Lung (tissue), 12 donors: ENCODE measurements around the gene TEX9. TPM values are rescaled to one million over a fixed set of nuclear protein-coding genes. Genes with fewer than 3 reads are reported as not detected.
A peak's percentile ranks its signal among the peaks of the same experiment; 100 is the strongest.

Experiments used
- ATAC-seq: fragments of 200-7000 bp; cut with Tn5 transposase; one replicate; pipeline ENCODE4 v1.9.1; 2020; ENCODE audit warnings: moderate number of reproducible peaks; ENCODE audit not compliant: insufficient read depth, low FRiP score
- DNase-seq, 3 donors: peaks; one replicate each; pipeline ENCODE4 v3.0.0-alpha.2; 2013 to 2017
- H3K27ac ChIP-seq, 2 donors: one replicate each; pipeline ENCODE4 v1.5.1; 2013; ENCODE audit warnings: mild to moderate bottlenecking in 2 of 2, moderate library complexity in 2 of 2, control low read depth in 1 of 2, inconsistent platforms in 1 of 2, low read depth in 1 of 2, low read length in 1 of 2
- H3K27me3 ChIP-seq, 3 donors: one replicate each; pipeline ENCODE4 v1.5.1; 2013; ENCODE audit warnings: low read length in 2 of 3; ENCODE audit not compliant: control insufficient read depth in 3 of 3, insufficient read depth in 3 of 3
- H3K36me3 ChIP-seq, 4 donors: one replicate each; pipeline ENCODE4 v1.5.1; 2013; ENCODE audit warnings: low read length in 4 of 4, mild to moderate bottlenecking in 1 of 4, moderate library complexity in 1 of 4; ENCODE audit not compliant: control insufficient read depth in 4 of 4, insufficient read depth in 4 of 4
- H3K4me1 ChIP-seq, 5 donors: one replicate each; pipeline ENCODE4 v1.5.1; 2013; ENCODE audit warnings: low read length in 5 of 5, mild to moderate bottlenecking in 2 of 5, moderate library complexity in 1 of 5; ENCODE audit not compliant: control insufficient read depth in 5 of 5, insufficient read depth in 5 of 5
- H3K4me3 ChIP-seq: one replicate; pipeline ENCODE4 v1.5.1; 2013; ENCODE audit warnings: mild to moderate bottlenecking, control low read depth, moderate library complexity
- H3K9ac ChIP-seq, 2 donors: one replicate each; pipeline ENCODE4 v1.5.1; 2013; ENCODE audit warnings: low read length in 2 of 2, control low read depth in 1 of 2; ENCODE audit not compliant: insufficient read depth in 1 of 2
- H3K9me3 ChIP-seq, 4 donors: one replicate each; pipeline ENCODE4 v1.5.1; 2013; ENCODE audit warnings: low read length in 3 of 4, mild to moderate bottlenecking in 1 of 4, moderate library complexity in 1 of 4; ENCODE audit not compliant: control insufficient read depth in 4 of 4, insufficient read depth in 3 of 4
- WGBS, 2 donors: extraction: QIAGEN DNeasy Blood & Tissue Kit; methylation state at CpG; one replicate each; pipeline ENCODE4 v1.1.7; 2013; 5-methylcytosine and 5-hydroxymethylcytosine counted together
- polyA plus RNA-seq, 2 donors: library from polyadenylated mRNA; stranded (reverse); fragments of 200-250 nt; gene quantifications; one replicate each; pipeline ENCODE4 v1.2.1, GENCODE V29; 2013
- total RNA-seq, 2 donors: library from RNA; depleted of rRNA in 1 of 2; stranded (reverse); fragments of >200 nt in 1 of 2; gene quantifications; one replicate each; pipeline ENCODE4 v1.2.1, GENCODE V29; 2014 to 2021
- TF ChIP-seq, protein P1 (sequence below): IDR thresholded peaks from 2 replicates; pipeline ENCODE4 v1.5.1; 2012; ENCODE audit warnings: mild to moderate bottlenecking; ENCODE audit errors: control extremely low read depth, extremely low read depth
- donor health status: control.
- donor health status: control.
- donor health status: Bipolar disorder and iron deficiency.
- donor health status: healthy.
- donor health status: DM: yes; HTN: yes; CAD: no.

TEX9 gene
- total and polyA plus RNA-seq, 4 donors: 3.5 to 46.3 (median 11.0) TPM

DNA sequence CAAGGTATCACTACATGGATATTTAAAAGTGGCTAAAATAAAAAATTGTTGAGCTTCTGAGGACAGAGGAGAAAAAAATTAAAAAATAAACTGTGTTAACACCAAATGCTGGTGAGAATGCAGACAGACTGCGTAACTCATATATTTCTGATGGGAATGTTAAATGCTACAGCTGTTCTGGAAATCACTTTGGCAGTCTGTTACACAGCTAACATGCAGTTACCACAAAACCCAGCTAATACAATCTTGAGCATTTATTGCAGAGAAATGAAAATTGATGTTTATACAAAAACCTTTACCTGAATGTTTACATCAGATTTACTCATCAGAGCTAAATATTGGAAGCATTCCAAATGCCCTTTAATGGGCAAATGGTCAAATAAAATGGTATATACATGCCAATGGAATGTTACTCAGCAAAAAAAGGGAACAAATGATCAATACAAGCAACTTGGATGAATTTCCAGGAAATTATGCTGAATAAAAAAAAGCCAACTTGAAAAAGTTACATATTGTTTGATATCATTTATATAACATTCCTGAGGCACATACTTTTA is 75.1 kb downstream of the TEX9 start:
- TF ChIP-seq, protein P1, sequence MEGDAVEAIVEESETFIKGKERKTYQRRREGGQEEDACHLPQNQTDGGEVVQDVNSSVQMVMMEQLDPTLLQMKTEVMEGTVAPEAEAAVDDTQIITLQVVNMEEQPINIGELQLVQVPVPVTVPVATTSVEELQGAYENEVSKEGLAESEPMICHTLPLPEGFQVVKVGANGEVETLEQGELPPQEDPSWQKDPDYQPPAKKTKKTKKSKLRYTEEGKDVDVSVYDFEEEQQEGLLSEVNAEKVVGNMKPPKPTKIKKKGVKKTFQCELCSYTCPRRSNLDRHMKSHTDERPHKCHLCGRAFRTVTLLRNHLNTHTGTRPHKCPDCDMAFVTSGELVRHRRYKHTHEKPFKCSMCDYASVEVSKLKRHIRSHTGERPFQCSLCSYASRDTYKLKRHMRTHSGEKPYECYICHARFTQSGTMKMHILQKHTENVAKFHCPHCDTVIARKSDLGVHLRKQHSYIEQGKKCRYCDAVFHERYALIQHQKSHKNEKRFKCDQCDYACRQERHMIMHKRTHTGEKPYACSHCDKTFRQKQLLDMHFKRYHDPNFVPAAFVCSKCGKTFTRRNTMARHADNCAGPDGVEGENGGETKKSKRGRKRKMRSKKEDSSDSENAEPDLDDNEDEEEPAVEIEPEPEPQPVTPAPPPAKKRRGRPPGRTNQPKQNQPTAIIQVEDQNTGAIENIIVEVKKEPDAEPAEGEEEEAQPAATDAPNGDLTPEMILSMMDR: no peak
- Histone ChIP-seq H3K36me3 (peaks cover 0 to 23% (median 5%) of the 10 kb centered on the region in 4 donors), H3K9ac (no peak overlapping the region), H3K27ac (no peak overlapping the region), H3K4me3 (no peak overlapping the region), H3K9me3 (peaks cover 0 to 3% (median 0%) of the 10 kb centered on the region in 4 donors), H3K4me1 (no peaks in the 10 kb centered on the region), H3K27me3 (no peaks in the 10 kb centered on the region)
- 100% methylated on average over 1 of the region's 1 CpG for WGBS, 2 donors
- peak in 1 of 3 donors; percentile 51 for DNase-seq
- ATAC-seq: no peak

DNA sequence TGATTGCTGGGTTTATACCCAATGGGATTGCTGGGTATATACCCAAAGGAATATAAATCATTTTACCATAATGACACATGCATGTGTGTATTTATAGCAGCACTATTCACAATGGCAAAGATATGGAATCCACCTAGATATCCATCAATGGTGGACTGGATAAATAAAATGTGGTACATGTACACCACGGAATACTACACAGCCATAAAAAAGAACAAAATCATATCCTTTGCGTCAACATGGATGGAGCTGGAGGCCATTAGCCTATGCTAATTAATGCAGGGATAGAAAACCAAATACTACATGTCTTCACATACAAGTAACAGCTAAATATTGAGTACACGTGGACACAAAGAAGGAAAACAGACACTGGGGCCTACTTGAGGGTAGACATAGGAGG is 77.1 kb downstream of the TEX9 start:
- H3K4me3 ChIP-seq: no peak overlapping the region
- 97 to 98% methylated on average over 3 of the region's 3 CpGs for whole genome bisulfite sequencing, 2 donors
- H3K27me3 ChIP-seq: no peaks in the 10 kb centered on the region
- DNase-seq (no peak), ATAC-seq (no peak)
- no peak overlapping the region for H3K9ac ChIP-seq
- TF ChIP-seq, protein P1: no peak
- no peaks in the 10 kb centered on the region for H3K4me1 ChIP-seq
- H3K36me3 ChIP-seq: peaks cover 0 to 23% (median 5%) of the 10 kb centered on the region in 4 donors
- H3K27ac ChIP-seq: no peak overlapping the region
- peaks cover 0 to 3% (median 0%) of the 10 kb centered on the region in 4 donors for H3K9me3 ChIP-seq

DNA sequence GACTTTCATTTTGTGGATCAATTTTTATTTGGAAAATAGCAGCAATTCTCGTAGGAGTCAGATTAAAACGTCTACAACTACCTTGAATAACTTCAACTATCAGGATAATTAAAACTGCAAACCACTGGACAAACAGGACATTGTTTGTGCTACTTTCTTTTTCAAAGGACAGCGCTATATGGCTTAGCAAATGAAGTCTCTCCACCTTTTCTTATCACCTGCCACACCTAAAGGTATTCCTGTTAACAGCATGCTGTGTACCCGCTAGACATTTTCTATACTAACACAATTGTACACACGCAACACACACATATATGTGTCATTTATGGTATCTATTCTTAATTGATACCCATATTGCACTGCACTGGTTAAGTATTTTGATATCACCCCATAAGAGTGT is 80.5 kb downstream of the TEX9 start:
- TF ChIP-seq, protein P1: no peak

DNA sequence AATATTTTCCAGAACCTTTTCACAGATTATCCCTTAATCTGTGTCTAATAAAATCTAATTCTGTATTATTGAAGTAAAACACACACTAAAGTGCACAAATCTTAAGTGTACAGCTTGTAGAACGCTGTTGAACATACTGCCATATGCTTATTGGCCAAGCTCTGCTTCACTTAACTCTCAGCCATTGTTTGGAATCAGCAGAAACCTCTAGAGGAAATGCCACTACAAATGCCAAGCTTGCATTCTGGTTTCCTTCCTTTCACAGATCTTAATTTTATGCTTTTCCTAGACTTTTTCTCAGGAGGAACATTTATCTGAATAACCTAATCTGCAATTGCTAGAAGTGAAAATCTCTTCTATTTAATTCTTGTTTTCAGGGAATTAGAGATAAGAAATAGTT is 89.6 kb downstream of the TEX9 start:
- H3K27ac ChIP-seq: no peak overlapping the region
- H3K9ac ChIP-seq: no peak overlapping the region
- ATAC-seq (no peak), DNase-seq (peak in 1 of 3 donors; percentile 27)
- peaks cover 0 to 17% (median 0%) of the 10 kb centered on the region in 4 donors for H3K36me3 ChIP-seq
- TF ChIP-seq, protein P1: no peak
- H3K9me3 ChIP-seq: peaks cover 0 to 2% (median 0%) of the 10 kb centered on the region in 4 donors
- no peaks in the 10 kb centered on the region for H3K27me3 ChIP-seq
- no peaks in the 10 kb centered on the region for H3K4me1 ChIP-seq
- no peak overlapping the region for H3K4me3 ChIP-seq
- WGBS, 2 donors: 48 to 72% methylated on average over 1 of the region's 1 CpG

More for the DNA sequence above, 80.5 kb downstream of the TEX9 start:
- H3K4me1 ChIP-seq: no peaks in the 10 kb centered on the region
- peaks cover 0 to 3% (median 0%) of the 10 kb centered on the region in 4 donors for H3K9me3 ChIP-seq
- no peak for DNase-seq
- H3K9ac ChIP-seq: peak overlapping the region in 1 of 2 donors; percentile 11
- H3K27ac ChIP-seq: no peak overlapping the region
- H3K36me3 ChIP-seq: peaks cover 0 to 19% (median 5%) of the 10 kb centered on the region in 4 donors
- ATAC-seq: no peak
- 92 to 95% methylated on average over 5 of the region's 5 CpGs for WGBS, 2 donors
- H3K27me3 ChIP-seq: no peaks in the 10 kb centered on the region
- no peak overlapping the region for H3K4me3 ChIP-seq
